DMS53 treated with DMSO at 0.1 percent for 48 hours (cell line): ENCODE data around the gene CEP97.
"Not testable (repeated sequence)": the region's sequence is repeated elsewhere in the genome, so short reads cannot be mapped to it uniquely, and the experiment has no call there.

ENCODE experiments used
- DNase-seq: peaks from one replicate; lab custom pipeline; 2025; ENCODE audit not compliant: unreplicated experiment; lab: John Stamatoyannopoulos, UW

CEP97 gene

DNA sequence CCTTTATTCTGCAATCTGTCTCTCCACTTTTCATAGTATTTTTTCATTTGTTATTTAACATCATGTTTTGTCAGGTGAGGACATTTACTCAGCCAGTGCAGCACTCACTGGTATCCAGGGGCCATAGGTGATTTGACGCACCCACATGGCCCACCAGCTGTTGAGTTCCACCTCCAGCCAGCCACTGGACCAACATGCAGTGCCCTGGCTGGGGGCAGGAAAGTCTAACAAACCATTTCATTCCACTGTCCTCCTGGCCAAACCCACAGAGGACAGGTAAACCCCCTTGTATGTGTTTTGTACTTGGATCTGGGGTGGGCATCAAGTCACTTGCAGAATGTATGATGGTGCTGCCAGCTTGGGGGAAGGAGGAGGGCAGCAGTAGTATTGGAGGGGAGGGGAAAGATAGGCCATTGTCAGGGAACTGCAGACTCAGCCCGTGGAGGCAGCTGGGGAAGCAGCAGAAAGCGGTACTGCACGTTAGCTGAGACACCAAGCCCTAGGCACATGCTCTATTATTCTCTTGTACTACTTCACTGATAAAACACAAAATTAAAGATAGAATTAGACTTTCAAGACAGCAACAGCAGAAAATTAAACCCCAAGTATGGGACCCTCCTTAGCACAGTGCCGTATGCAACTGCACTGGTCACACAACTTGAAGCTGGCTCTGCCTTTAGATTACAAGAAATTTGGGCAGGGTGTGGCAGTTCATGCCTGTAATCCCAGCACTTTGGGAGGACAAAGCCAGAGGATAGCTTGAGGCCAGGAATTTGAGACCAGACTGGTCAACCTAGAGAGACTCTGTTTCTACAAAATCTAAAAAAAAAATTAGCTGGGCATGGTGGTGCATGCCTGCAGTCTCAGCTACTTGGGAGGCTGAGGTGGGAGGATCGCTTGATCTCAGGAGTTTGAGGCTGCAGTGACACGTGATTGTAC, 22.4 kb upstream of the CEP97 start:
- no peak for DNase-seq

DNA sequence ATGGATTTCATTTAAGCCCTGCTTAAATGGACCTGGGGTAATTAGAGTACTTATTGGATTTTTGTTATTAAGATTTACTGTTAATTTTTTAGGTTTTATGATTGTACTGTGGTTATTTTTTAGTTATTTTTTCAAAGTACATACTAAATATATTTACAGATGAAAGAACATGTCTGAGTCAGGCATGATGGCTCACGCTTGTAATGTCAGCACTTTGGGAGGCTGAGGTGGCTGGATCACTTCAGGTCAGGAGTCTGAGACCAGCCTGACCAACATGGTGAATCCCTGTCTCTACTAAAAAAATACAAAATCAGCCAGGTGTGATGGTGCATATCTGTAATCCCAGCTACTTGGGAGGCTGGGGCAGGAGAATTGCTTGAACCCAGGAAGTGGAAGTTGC, 21.7 kb upstream of the CEP97 start:
- DNase-seq = no peak

DNA sequence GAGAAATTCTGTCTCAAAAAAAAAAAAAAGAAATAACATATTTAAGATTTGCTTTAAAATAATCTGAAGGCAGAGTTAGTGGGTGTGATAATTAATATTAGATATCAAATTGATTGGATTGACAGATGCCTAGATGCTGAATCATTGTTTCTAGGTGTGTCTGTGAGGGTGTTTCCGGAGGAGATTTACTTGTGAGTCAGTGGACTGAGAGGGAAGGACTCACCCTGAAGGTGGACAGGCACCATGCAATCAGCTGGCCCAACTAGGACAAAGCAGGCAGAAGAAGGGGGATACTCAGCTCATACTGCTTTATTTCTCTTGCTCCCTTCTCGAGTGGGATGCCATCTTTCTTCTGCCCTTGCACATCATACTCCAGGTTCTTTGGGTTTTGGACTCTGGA, 21.2 kb upstream of the CEP97 start:
- DNase-seq = no peak

DNA sequence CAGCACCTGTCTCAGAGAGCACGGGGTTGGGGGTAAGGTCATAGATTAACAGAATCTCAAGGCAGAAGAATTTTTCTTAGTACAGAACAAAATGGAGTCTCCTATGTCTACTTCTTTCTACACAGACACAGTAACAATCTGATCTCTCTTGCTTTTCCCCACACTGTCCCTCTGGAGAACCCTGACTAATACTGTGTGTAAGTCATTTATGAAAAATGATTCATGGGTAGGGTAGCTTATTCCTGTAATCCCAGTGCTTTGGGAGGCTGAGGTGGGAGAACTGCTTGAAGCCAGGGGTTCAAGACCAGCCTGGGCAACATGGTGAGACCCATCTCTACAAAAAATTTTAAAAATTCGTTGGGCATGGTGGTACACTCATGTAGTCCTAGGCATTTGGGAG, 19.8 kb upstream of the CEP97 start:
- not testable (repeated sequence) for DNase-seq

DNA sequence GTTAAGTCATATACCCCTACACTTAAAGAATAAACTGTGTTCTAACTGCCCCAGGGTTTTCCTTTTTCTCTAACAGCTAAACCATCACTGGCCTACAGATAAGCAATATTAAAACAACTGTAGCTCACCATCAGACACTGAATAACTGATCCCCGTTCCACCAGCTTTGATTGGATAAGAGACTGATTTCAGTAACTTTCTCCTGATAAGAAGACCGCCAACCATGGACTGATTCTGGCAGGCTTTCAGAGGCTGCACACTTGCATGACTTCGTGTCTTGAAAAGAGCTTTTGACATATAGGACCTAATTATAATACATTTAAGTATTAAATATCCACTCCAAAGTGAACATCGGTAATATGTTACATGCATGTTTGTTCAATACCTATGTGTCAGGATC, 15.3 kb upstream of the CEP97 start:
- no peak for DNase-seq

DNA sequence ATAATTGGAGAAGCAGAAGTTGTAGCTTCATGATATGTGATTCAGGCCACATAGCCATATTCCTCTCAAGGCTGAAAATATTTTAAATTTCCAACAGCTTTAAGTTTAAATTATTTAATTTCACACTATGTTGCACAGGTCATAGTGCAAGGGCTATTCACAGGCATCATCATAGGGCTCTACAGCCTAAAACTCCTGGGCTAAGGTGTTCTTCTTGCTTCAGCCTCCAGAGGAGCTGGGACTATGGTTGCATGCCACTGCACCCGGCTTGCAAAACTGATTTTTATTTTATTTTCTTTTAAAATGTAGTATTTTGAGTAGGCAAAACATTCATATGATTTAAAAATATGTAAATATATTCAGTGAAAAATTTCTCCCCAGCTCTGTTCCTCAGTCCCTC, 6.0 kb upstream of the CEP97 start:
- no peak for DNase-seq

DNA sequence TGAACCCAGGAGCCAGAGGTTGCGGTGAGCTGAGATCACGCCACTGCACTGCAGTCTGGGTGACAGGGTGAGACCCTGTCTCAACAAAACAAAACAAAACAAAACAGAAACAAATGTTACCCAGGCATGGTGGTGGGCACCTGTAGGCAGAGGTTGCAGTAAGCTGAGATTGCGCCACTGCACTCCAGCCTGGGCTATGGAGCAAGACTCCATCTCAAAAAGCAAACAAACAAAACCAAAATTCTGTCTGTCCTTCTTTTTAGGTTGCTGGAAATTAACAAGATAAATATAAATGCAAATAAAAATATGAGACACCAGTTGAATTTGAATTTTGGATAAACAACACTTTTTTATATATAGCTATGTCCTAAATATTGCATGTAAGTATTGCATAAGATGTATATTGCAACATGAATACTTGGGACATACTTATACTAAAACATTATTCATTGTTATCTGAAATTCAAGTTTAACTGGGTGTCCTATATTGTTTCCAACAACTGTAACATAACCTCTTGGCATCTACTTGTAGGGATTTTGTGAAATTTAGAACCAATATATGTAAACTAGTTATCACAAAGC, 4.7 kb upstream of the CEP97 start:
- no peak for DNase-seq

DNA sequence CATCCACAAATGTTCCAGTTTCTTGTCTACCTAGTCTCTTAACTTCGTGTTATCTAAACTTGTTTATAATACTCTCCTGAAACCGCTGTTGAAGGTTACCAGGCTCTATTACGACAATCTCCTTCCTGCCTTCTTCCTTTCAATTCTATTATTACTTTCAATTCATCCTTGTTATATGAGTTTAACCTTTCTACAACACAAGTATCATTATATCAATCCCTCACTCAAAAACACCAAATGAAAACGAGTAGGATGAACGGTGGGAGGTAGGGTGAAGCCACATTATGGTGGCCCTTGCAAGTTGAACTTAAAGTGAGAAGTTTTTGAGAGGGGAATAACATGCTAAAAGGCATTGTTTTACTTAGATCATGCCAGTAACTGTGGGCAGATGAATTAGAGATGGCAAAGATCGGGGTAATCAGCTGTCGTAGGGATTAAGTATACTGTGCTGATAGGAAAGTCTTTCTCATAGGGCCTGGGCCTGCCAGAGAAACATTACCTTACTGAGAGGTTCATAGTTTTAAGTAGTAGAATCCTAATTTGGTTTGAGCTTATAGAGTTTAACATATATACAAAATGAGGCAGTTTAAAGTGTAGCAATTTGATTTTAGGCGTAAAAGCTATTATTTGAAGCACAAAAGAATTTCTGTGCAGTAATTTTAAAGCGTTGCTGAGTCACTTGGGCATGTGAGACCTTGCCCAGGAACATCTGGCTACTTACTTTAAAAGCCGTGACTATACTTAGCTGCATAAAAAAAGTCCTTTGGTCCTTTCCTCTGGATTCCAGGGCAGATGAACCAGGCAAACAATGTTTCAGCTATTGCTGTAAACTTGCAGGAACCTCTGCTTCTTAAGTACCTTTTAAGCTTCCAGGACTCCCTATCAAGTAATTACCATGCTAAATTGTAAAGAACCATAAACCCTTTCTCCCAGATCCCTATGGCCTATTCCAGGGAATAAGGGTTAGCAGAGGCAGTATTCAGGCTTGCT, 3.3 kb upstream of the CEP97 start:
- DNase-seq = no peak

DNA sequence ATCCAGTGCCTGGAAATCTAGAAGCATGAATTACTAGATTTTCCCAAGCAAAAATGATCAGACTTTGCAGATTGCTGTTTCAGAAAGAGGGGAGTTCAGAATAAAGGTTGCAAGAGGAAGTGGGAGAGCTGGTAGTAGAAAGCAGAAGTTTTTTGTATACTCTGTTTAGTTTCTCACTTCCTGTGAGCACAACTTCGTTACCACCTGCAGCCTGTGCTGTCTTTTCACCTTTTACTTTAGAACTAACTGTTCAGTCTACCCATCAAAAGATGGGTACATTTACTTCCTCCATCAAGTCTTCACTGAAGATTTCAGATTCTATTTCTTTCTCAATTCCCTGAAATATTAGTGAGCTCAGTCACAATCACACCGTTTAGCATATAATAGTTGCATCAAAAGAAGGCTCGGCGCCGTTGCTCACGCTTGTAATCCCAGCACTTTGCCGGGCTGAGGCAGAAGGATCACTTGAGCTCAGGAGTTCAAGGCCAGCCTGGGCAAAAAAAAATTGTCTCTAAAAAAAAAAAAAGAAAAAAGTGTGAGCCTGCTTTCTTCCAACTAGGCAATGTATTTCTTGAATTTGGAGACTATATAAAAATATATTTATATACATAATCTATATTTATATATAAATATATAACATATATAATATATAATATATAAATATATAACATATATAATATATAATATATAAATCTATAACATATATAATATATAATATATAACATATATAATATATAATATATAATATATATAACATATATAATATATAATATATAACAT, 1.8 kb upstream of the CEP97 start:
- DNase-seq = no peak

DNA sequence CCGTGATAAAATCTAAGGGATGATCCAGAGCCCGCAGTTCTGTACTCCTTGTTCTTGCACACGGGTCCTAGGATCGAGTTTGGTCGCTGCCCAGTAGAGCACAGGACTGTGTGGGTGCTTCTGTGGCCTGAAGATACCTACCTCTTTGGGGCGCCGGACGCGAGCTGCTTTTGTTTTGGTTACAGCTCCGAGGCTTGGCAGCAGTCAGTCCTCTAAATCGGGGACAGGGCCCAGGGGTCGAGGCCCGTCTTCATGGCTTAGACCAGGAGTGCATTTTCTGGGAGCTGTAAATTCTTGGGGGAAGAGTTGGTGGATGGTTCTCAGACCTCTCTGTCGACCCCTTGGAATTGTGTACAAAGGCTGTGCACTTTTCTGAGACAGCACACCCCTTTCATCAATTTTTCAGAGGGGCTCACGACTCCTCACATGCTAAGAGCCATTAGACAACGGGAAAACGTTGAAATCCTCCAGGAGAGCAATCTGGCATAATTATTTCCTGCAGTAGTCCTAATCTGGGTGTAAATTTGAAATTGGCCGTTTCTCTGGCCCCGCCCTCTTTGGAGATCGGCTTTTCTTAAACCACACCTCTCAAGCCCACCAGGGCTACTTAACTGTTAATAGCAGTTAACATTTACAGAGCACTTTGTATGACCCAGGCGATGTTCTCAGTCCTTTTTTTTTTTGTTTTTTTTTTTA, 928 bp downstream of the CEP97 start:
- DNase-seq = no peak

DNA sequence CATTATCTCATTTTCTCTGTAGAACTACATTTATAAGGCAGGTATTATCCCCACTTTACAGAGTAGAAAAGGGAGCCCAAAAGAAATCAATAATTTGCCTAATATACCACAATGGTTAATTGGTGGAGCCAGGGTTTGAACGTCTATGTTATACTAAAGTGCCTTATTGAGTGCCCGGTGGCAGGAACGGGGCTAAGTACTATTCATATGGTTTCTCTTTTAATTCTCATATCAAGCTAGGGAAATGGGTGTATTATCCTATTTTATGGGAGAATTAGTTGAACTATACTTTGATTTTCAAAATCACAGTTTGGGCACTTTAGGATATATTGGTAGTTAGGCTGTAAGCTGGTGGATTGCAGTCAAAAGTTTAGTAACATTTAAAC, 1.5 kb downstream of the CEP97 start:
- DNase-seq = no peak

DNA sequence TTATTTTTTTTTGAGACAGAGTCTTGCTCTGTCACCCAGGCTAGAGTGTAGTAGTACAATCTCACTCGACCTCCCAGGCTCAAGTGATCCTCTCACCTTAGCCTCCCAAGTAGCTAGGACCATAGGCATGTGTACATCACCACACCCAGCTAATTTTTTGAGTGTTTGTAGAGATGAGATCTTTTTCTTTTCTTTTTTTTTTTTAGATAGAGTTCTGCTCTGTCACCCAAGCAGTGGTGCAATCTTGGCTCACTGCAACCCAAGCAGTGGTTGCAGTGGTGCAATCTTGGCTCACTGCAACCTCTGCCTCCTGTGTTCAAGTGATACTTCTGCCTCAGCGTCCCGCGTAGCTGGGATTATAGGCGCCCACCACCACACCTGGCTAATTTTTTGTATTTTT, 5.2 kb downstream of the CEP97 start:
- no peak for DNase-seq

DNA sequence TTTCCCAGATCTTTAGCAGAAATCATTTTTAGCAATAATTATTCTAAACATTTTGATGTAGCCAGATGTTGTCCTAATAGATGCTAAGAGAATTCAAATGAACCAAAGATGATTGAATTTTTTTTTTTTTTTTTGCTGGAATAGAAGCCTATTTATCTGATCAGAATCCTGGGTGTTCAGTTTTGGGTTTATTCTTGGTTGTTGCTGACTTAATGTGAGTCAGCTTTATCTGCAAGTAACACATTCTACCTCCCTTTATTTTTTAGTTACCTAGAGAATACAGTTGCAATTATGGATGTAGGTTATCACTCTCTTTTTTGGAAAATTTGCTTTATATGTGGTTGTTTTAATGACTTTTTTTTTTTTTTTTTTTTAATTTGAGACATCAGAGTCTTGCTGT, 6.4 kb downstream of the CEP97 start:
- no peak for DNase-seq

DNA sequence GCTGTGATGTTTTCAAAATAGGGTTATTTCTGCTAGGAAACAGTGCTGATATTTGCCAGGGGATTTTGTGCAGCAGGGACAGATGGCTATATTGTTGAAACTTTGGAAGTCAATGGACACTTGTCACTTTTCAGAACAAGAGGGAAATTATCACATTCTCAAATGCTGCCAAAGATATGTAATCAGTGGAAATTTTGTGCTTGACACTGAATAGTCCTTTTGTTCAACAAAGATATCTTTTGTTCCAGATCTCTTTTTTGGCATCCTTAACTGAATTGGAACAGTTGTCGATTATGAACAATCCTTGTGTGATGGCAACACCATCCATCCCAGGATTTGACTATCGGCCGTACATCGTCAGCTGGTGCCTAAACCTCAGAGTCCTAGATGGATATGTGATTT, 7.8 kb downstream of the CEP97 start:
- DNase-seq = no peak

DNA sequence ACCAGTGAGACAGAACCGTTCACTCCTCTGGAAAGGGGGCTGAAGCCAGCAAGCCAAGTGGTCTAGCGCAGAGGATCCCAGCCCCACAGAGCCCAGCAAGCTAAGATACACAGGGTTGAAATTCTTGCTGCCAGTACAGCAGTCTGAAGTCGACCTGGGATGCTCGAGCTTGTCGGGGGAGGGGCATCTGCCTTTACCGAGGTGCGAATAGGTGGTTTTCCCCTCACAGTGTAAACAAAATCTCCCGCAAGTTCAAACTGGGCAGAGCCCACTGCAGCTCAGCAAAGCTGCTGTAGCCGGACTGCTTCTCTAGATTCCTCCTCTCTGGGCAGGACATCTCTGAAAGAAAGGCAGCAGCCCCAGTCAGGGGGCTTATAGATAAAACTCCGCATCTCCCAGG, 11.4 kb downstream of the CEP97 start:
- no peak for DNase-seq

DNA sequence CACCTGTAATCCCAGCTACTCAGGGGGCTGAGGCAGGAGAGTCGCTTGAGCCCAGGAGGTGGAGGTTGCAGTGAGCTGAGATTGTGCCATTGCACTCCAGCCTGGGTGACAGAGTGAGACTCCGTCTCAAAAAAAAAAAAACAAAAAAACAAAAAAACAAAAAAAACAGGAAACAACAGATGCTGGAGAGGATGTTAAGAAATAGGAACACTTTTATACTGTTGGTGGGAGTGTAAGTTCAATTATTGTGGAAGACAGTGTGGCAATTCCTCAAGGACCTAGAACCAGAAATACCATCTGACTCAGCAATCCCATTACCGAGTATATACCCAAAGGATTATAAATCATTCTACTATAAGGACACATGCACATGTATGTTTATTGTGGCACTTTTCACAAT, 17.5 kb downstream of the CEP97 start:
- not testable (repeated sequence) for DNase-seq

DNA sequence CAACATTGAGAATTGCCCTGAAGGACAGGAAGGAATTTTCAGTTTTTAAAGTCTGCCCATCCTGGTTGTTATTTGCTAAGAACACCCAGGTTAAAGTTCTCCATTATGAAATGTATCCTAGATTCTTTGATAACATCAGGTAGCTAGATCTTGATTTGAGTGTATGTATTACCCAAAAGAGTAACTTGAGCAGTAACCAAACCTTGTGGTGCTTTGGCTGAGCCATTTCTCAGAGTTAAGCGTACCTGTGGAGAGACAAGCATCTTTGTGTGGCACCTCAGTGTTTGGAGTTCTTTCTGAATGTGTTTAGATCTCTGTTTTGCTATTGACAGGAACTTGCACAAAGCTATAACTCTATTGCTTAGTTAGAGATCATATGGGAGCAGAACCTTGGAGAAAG, 20.4 kb downstream of the CEP97 start:
- no peak for DNase-seq

DNA sequence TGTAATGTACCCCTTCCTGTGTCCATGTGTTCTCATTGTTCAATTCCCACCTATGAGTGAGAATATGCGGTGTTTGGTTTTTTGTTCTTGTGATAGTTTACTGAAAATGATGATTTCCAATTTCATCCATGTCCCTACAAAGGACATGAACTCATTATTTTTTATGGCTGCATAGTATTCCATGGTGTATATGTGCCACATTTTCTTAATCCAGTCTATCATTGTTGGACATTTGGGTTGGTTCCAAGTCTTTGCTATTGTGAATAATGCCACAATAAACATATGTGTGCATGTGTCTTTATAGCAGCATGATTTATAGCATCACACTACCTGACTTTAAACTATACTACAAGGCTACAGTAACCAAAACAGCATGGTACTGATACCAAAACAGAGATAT, 21.5 kb downstream of the CEP97 start:
- not testable (repeated sequence) for DNase-seq

DNA sequence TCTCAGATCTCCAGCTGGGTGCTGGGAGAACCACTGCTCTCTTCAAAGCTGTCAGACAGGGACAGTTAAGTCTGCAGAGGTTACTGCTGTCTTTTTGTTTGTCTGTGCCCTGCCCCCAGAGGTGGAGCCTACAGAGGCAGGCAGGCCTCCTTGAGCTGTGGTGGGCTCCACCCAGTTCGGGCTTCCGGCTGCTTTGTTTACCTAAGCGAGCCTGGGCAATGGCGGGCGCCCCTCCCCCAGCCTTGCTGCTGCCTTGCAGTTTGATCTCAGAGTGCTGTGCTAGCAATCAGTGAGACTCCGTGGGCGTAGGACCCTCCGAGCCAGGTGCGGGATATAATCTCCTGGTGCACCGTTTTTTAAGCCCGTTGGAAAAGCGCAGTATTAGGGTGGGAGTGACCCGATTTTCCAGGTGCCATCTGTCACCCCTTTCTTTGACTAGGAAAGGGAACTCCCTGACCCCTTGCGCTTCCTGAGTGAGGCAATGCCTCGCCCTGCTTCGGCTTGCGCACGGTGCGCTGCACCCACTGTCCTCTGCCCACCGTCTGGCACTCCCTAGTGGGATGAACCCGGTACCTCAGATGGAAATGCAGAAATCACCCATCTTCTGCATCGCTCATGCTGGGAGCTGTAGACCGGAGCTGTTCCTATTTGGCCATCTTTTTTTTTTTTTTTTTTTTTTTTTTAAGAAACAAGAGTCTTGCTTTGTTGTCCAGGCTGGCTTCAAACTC, 29.1 kb downstream of the CEP97 start:
- DNase-seq = not testable (repeated sequence)
